GM18507 (cell line): Measurements from ENCODE around the gene JAZF1.

Experiments
- DNase-seq: peaks from one replicate; pipeline ENCODE4 v3.0.0; 2011; ENCODE audit warnings: low read depth; ENCODE audit not compliant: insufficient read length; ENCODE audit errors: extremely low spot score
- FAIRE-seq: peaks from 2 replicates; lab custom pipeline; 2011; peaks lifted over from hg19 to GRCh38; lab: Jason Lieb, UNC

The JAZF1 gene

GRCh38 chr7:28180364-28181147 is at the start of gene JAZF1:
Gene JAZF1 (minus strand): TSS chr7:28180795.
- DNase-seq, result no peak

GRCh38 chr7:28230261-28230660 is 49.7 kb upstream of the JAZF1 start:
- FAIRE-seq (no peak), DNase-seq (no peak)

More at GRCh38 chr7:28180364-28181147, at the start of gene JAZF1:
- FAIRE-seq, result no peak

GRCh38 chr7:28228396-28228795 is 47.8 kb upstream of the JAZF1 start:
- no peak for DNase-seq
- no peak for FAIRE-seq

GRCh38 chr7:28226003-28226402 is 45.4 kb upstream of the JAZF1 start:
- no peak for DNase-seq
- FAIRE-seq, result no peak

- FAIRE-seq, result no peak
- DNase-seq, result no peak
Observed at GRCh38 chr7:28225576-28225975, 45.0 kb upstream of the JAZF1 start.

- no peak for DNase-seq
Observed at GRCh38 chr7:28224675-28225074, 44.1 kb upstream of the JAZF1 start.

GRCh38 chr7:28224172-28224571 is 43.6 kb upstream of the JAZF1 start:
- FAIRE-seq (no peak), DNase-seq (no peak)

More at GRCh38 chr7:28224675-28225074, 44.1 kb upstream of the JAZF1 start:
- FAIRE-seq, result no peak

- DNase-seq, result no peak
- no peak for FAIRE-seq
Observed at GRCh38 chr7:28222636-28223035, 42.0 kb upstream of the JAZF1 start.

GRCh38 chr7:28219793-28220192 is 39.2 kb upstream of the JAZF1 start:
- DNase-seq, result no peak
- no peak for FAIRE-seq

GRCh38 chr7:28217143-28217542 is 36.5 kb upstream of the JAZF1 start:
- DNase-seq, result no peak
- no peak for FAIRE-seq

- DNase-seq (no peak), FAIRE-seq (no peak)
Observed at GRCh38 chr7:28211006-28211405, 30.4 kb upstream of the JAZF1 start.

GRCh38 chr7:28208506-28208905 is 27.9 kb upstream of the JAZF1 start:
- DNase-seq, result no peak
- FAIRE-seq, result no peak

- DNase-seq (peak; percentile 1), FAIRE-seq (peak; percentile 31)
Observed at GRCh38 chr7:28207486-28208158, 27.0 kb upstream of the JAZF1 start.

- FAIRE-seq (no peak), DNase-seq (no peak)
Observed at GRCh38 chr7:28205506-28205905, 24.9 kb upstream of the JAZF1 start.

GRCh38 chr7:28203508-28204240 is 23.1 kb upstream of the JAZF1 start:
- no peak for DNase-seq
- no peak for FAIRE-seq

GRCh38 chr7:28202222-28202621 is 21.6 kb upstream of the JAZF1 start:
- FAIRE-seq, result no peak
- no peak for DNase-seq

GRCh38 chr7:28201131-28201530 is 20.5 kb upstream of the JAZF1 start:
- DNase-seq, result no peak
- no peak for FAIRE-seq

- FAIRE-seq (no peak), DNase-seq (no peak)
Observed at GRCh38 chr7:28200598-28200997, 20.0 kb upstream of the JAZF1 start.

GRCh38 chr7:28199021-28199510 is 18.5 kb upstream of the JAZF1 start:
- FAIRE-seq (no peak), DNase-seq (no peak)

- no peak for FAIRE-seq
- no peak for DNase-seq
Observed at GRCh38 chr7:28195910-28196620, 15.5 kb upstream of the JAZF1 start.
